Stimulated activated CD4-positive, alpha-beta T cell treated with anti-CD3 and anti-CD28 coated beads, Interleukin-15, amount 100 ng/mL, for 1 hour (primary cell): ENCODE results near the gene NPW.

ENCODE experiments used
- DNase-seq, 2 donors: peaks; one replicate each; pipeline ENCODE4 v3.0.0-alpha.2; 2020; ENCODE audit warnings: low read depth in 1 of 2, low spot score in 1 of 2

NPW gene

DNA sequence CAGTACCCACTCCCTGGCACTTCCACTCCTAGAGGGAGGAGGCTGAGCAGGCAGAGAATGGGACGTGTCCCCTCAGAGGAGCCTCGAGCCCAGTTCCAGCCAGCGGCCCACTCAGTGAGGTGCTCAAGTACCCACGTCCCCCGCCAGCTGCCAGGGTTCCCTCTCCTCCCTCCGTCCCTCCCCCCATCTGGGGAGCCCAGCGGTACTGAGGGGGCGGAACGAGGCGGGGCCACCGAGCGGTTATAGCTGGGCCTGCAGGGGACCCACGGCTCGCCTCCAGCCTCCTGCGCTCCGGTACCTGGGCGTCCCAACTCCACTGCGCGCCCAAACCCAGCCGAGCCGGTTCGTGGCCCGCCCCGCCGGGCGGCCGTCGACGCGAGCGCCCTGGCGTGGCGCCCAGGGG lies at the start of gene NPW:
Gene NPW (plus strand): TSS at position 268 of the 403 bp plus-strand sequence.
- DNase-seq, result no peak

DNA sequence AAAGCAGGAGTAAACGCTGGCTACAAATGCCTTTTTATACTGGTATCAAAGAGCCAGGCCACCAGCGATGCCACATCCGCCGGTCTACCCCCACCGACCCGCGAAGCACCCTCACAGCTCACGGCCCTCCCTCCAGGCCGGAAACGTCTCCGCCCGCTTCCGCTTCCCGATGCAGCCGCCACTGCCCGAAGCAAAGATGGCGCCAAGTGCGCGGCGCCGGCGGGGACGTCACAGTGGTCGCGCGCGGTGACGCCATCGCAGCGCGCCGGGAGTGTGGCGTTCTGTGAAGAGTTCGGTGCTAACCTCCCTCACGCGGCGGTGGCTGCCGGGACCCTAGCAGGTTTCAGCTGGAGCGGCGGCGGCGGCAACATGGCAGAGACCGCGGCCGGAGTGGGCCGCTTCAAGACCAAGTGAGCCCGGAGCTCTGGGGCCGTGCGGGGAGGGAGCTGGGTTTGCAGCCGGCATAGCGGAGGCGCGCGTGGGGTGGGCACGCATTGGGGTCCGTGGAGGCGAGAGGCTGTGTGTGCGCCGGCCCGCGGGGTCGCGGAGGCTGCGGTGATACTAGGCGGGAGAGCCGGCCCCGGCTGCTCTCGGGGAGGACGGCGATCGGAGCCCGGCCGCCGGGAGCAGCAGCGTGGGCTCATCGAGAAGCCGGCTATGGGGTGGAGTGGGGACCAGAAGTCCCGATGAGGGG lies 47.6 kb upstream of the NPW start, which contains the start of gene TBL3:
Gene TBL3 (plus strand): TSS at position 258 of the 694 bp plus-strand sequence. CDS start 112 bp downstream, at position 370.
- peak; percentile 94 to 96 for DNase-seq

- DNase-seq, result no peak
Observed at GRCh38 chr16:1972490-1972877, 47.1 kb upstream of the NPW start.

- no peak for DNase-seq
Observed at GRCh38 chr16:1973461-1974156, 46.0 kb upstream of the NPW start.

GRCh38 chr16:1974157-1975070 lies 45.2 kb upstream of the NPW start:
- DNase-seq, result no peak

- no peak for DNase-seq
Observed at GRCh38 chr16:1975432-1976215, 44.0 kb upstream of the NPW start.

GRCh38 chr16:1976216-1976520 lies 43.4 kb upstream of the NPW start:
- DNase-seq, result no peak

DNA sequence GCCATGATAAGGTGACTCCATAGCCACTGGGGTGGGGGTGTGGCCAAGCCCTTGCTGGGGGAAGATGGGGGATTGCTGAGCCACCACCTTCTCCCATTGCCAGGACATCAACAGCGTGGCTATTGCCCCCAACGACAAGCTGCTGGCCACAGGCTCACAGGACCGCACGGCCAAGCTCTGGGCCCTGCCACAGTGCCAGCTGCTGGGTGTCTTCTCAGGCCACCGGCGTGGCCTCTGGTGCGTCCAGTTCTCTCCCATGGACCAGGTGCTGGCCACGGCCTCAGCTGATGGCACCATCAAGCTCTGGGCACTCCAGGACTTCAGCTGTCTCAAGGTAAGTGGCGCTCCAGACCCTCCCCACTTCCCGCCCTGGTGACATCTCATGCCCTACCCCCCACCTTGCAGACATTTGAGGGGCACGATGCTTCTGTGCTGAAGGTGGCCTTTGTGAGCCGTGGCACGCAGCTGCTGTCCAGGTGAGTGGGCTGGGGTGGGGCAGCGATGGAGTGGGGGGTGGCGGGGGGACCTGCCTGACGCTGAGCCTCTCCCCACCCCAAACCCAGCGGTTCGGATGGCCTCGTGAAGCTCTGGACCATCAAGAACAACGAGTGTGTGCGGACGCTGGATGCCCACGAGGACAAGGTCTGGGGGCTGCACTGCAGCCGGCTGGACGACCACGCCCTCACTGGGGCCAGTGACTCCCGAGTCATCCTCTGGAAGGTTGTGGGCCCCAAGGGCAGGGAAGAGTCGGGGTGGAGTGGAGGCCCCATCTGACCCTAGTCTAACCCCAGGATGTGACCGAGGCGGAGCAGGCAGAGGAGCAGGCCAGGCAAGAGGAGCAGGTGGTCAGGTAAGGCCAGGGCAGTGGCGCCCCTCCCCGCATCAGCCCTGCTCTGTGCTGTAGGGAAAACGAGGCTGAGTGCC lies 42.4 kb upstream of the NPW start:
- DNase-seq, result no peak

- DNase-seq, result no peak
Observed at GRCh38 chr16:1977875-1978268, 41.7 kb upstream of the NPW start.

GRCh38 chr16:1978476-1979120 lies 41.0 kb upstream of the NPW start:
- no peak for DNase-seq

GRCh38 chr16:1979271-1980029 lies 40.1 kb upstream of the NPW start:
- DNase-seq, result no peak

DNA sequence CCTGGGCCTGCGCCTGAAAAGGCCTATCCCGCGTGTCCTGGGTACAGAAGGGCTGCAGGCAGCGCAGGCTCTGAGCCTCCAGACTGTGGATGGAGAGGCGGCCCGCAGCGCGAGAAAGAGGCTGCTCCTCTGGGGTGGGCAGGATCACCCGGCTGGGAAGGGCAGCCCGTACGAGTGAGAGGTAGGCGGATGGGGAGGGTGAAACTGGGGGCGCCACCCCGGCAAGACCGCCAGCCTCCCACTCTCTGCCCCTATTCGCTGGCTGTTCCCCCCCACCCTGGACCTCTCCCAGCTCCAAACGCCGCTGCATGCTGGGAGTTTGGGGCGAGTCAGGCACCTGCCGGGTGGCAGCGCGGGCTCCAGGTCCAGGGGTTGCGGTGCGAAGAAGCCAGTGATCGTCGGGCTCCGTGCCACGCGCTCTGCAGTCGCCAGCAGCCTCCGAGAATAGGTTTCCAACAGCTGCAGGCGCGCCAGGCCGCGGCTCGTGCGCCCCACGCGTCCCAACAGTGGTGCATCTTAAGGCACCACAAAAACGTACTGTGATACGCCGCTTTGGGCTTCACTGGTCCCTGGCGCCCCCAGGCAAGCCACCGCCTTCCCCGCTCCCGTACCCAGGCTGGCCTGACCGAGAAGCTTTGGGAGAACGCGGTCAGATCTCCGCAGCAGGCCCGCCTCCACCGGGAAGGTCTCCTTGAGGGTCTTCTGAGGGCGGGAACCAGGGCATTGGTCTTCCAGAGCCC lies 39.4 kb upstream of the NPW start:
- DNase-seq, result no peak

DNA sequence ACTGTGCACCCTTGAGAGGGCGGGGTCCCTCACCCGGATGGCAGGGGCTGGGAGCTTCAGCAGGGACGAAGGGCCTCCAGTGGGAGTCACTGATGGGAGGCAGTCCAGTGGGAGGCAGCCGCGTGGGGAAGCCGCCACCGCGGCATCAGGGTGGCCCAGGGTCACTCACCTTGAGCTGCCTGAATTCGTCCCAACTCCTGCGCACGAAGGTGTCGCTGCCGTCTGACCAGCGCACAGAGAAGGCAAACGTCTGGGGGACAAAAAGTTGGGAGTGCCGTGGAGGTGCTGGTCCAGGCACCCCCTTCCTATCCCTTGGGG lies 38.9 kb upstream of the NPW start:
- DNase-seq, result no peak

DNA sequence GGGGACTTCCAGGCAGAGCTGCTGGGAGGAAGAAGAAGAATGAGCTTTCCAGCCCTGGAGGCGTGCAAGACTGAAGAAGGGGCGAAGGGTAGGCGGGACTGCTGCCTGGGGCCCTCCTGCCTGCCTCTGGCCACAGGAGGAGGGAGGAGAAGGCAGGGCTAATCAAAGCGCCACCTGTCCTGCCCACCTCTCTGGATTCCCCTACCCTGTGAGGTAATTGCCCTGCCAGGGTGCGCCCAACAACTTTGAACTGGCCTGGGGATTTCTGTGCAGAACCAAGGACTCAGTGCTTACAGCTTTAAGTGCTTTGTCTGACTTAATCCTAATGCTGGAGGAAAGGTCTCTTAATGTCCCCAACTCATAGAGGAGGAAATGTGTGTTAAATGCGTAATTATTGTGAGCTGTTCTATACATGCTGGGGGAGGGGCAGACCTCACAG lies 38.2 kb upstream of the NPW start, which contains the start of gene NOXO1:
Gene NOXO1 (minus strand): TSS at position 72 of the 439 bp plus-strand sequence. CDS start 290 bp downstream, outside the sequence.
- no peak for DNase-seq

DNA sequence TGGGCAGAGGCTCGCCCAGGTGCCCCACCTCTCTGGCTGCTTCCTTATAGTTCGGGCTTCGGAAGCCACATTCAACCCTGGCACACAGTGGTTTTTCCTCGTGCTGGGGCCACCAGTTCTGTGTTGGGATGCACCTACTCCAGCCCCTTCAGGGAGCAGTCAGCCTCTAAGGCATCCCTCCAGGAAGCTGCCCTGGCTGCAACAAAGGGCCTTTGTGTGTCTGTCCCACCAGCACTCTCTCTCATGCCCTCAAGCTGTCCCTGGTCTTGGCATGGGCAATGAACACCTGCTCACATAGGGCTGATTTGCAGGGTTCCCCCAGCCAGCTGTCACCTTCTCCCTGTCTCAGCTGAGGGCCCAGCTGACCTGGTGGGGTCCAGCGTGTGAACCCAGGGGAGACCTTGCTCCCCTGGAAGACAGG lies 37.6 kb upstream of the NPW start:
- no peak for DNase-seq

DNA sequence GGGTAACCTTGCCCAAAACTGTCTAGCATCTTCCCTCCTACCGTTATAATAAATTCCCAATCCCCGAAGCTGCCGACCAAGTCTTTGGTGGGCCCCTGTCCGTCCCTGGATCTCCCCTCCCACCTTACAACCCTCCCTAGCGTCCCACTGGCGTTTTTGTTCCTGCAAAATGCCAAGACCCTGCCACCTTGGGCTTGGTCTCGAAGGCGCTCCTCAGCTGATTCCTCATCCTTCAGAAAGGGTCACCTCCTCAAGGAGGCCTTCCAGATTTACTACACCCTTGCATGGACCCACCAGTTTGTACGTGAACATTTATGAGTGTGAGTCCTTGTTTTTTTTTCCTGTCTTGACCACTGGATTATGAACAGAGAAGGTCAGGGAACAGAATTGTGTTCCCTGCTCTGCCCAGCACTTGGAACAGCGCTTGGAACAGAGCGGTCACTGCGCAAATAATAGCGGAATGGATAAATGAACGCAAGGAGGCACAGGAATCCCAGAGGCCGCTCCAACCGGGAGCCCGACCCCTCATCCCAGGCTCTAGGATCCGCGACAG lies 36.5 kb upstream of the NPW start:
- no peak for DNase-seq

DNA sequence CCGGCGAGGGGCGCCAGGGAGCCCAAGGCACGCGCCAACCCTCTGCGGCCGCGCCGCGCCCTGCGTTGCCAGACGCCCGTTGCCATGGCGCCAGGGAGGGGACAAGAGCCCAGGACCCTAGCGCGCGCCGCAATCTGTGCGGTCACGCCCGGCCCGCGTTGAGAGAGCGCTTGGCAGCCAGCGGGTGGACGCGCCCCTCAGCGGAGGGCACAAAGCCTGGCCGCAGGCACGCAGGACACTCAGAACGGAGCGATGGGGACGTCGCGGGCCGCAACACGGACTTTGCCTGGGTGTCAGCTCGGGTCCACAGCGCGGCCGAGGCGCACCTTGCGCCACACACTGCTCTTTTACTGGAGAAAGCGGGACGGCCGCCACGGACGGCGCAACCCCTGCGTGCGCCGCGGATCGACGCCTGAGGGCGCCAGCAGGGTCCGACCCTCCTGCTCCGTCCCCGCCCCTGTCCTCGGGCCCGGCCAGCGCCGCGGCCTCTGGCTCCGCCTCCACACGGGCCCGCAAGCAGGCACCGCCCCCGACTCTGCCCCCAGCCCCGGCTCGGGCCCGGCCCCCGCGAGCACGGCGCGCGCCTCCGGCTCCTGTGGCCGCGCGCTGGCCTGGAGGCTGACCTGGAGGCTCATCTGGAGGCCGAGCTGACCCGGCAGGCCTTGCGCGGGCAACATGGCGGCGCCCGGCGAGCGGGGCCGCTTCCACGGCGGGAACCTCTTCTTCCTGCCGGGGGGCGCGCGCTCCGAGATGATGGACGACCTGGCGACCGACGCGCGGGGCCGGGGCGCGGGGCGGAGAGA lies 35.8 kb upstream of the NPW start, which contains the start of gene GFER:
Gene GFER (plus strand): TSS at position 650 of the 803 bp plus-strand sequence. CDS start 26 bp downstream, at position 676.
- peak in 1 of 2 donors; percentile 42 for DNase-seq
